ENCODE data around the gene POMT2. TPM values are rescaled to one million over a fixed set of nuclear protein-coding genes. Genes with fewer than 3 reads are reported as not detected.
A peak's percentile ranks its signal among the peaks of the same experiment; 100 is the strongest.
"Not testable (repeated sequence)": the region's sequence is repeated elsewhere in the genome, so short reads cannot be mapped to it uniquely, and the experiment has no call there.

POMT2 gene
- total and polyA plus RNA-seq, 9 donors = 11.7 to 25.9 (median 24.2) TPM

DNA sequence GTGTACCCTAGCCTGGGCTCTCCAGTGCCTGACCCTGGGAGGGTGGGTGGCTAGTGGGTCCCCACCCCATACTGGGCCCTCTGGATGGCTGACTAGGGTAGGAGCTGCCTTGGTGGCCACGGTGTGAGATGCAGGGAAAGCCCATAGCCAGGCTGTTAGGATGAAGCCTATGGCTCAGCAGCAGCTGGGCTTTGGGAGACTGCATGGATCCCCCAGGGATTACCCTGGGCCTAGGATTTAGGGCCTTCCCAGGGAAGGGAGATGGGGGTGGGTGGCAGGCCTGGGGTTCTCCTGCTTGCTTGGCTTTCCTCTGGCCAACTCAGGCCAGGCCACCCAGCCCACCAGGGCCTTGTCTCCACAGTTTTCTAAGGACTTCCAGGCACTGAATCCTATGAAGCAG is 6.4 kb upstream of the POMT2 start:
- H3K27ac ChIP-seq (ENCODE audit: low read length) = no peak overlapping the region
- WGBS (ENCODE audit: insufficient coverage) = 100% methylated on average over 1 of the region's 1 CpG

DNA sequence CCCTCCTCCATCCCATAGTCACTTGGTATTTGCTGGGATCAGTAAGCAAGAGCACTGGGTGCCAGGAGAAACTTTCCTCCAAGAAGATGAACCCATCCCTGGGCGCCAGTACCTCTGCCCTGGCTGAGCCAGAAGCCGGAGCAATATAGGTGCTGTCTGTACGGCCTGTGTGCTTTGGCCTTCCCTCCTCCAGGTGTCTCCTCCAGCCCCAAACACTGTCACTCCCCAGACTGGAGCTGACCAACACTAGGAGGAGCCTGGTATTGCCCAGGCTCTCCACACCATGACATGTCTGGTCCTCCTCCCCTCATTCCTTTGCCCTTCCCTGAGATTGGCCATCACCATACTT is 5.0 kb upstream of the POMT2 start:
- DNase-seq = no peak
- H3K4me1 ChIP-seq (ENCODE audit: control insufficient read depth, insufficient read depth, low read length) = peaks cover 8% of the 10 kb centered on the region
- H3K4me3 ChIP-seq (ENCODE audit: low read length) = no peak overlapping the region
- 85% methylated on average over 3 of the region's 3 CpGs for WGBS (ENCODE audit: insufficient coverage)
- no peaks in the 10 kb centered on the region for H3K27me3 ChIP-seq (ENCODE audit: control insufficient read depth, insufficient read depth, low read length)
- no peaks in the 10 kb centered on the region for H3K9me3 ChIP-seq (replicated peaks; ENCODE audit: control insufficient read depth, low read depth, low read length)
- no peak overlapping the region for H3K27ac ChIP-seq (ENCODE audit: low read length)
- H3K36me3 ChIP-seq (ENCODE audit: control insufficient read depth, insufficient read depth, low read length) = no peaks in the 10 kb centered on the region

More for the DNA sequence above, 6.4 kb upstream of the POMT2 start:
- Histone ChIP-seq H3K27me3 (ENCODE audit: control insufficient read depth, insufficient read depth, low read length) (no peaks in the 10 kb centered on the region), H3K36me3 (ENCODE audit: control insufficient read depth, insufficient read depth, low read length) (no peaks in the 10 kb centered on the region), H3K4me3 (ENCODE audit: low read length) (no peak overlapping the region), H3K9me3 (replicated peaks; ENCODE audit: control insufficient read depth, low read depth, low read length) (no peaks in the 10 kb centered on the region), H3K4me1 (ENCODE audit: control insufficient read depth, insufficient read depth, low read length) (peaks cover 6% of the 10 kb centered on the region)
- DNase-seq = no peak

DNA sequence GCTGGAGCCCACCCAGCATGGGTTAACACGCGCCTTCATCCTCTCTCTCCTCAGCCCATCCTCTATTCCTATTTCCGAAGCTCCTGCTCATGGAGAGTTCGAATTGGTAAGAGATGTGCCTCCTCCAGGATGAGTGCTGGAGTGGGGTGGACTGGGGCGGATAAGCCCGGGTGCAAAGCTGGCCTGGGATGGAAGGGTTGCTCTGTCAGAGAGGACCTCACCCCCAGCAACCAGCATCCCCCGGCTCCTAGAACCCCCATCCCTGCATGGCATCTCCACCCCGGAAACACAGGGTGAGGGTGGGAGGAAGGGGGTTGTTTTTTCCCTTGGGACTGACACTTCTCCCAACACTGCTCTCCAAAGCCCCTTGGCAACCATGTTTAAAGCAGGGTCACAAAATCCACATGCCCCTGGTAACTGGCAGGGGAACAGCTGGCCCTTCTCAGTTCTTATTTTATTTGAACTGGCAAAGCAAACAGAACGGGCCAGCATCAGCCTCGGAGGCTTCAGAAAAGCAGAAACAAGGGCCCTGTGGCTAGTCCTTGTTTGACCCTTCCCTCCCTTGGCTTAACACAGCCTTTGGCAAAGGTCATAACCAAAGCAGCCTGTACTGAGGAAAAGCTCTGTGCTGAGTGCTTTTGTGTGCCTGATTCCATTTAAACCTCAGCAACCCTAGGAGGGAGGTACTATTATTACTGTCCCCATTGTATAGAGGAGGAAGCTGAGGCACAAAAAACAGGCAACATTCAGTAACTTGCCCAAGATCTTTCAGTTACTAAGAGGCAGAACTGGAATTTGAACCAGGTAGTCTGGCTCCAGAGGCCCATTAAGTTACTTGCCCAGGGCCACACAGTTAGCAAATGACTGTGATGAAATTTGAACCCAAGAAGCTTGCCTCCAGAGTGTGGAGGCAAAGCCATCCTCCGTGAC is 4.4 kb upstream of the POMT2 start:
- H3K27me3 ChIP-seq (ENCODE audit: control insufficient read depth, insufficient read depth, low read length) = no peaks in the 10 kb centered on the region
- no peaks in the 10 kb centered on the region for H3K36me3 ChIP-seq (ENCODE audit: control insufficient read depth, insufficient read depth, low read length)
- 61% methylated on average over 2 of the region's 11 CpGs for WGBS (ENCODE audit: insufficient coverage)
- H3K4me1 ChIP-seq (ENCODE audit: control insufficient read depth, insufficient read depth, low read length) = peaks cover 9% of the 10 kb centered on the region
- no peak overlapping the region for H3K27ac ChIP-seq (ENCODE audit: low read length)
- no peak for DNase-seq
- no peak overlapping the region for H3K4me3 ChIP-seq (ENCODE audit: low read length)
- no peaks in the 10 kb centered on the region for H3K9me3 ChIP-seq (replicated peaks; ENCODE audit: control insufficient read depth, low read depth, low read length)

DNA sequence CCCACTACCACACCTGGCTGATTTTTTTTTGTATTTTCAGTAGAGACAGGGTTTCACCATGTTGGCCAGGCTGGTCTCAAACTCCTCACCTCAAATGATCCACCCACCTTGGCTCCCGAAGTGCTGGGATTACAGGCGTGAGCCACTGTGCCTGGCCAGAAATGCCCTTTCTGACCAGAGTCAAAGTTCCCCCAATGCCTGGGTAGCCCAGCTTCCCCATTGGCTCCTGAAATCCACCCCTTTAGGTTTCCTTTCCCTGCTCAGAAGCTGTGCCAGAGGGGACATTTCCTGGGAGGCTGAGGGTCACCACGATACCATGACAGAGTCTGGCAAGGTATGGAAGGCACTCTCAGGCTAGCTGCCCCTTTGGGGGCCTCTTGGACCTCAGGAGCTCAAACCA is 3.6 kb upstream of the POMT2 start:
- WGBS (ENCODE audit: insufficient coverage) = 57% methylated on average over 1 of the region's 3 CpGs
- DNase-seq = no peak
- no peak overlapping the region for H3K4me3 ChIP-seq (ENCODE audit: low read length)
- H3K27ac ChIP-seq (ENCODE audit: low read length) = no peak overlapping the region
- no peaks in the 10 kb centered on the region for H3K36me3 ChIP-seq (ENCODE audit: control insufficient read depth, insufficient read depth, low read length)
- peaks cover 16% of the 10 kb centered on the region for H3K4me1 ChIP-seq (ENCODE audit: control insufficient read depth, insufficient read depth, low read length)
- no peaks in the 10 kb centered on the region for H3K27me3 ChIP-seq (ENCODE audit: control insufficient read depth, insufficient read depth, low read length)
- H3K9me3 ChIP-seq (replicated peaks; ENCODE audit: control insufficient read depth, low read depth, low read length) = no peaks in the 10 kb centered on the region

DNA sequence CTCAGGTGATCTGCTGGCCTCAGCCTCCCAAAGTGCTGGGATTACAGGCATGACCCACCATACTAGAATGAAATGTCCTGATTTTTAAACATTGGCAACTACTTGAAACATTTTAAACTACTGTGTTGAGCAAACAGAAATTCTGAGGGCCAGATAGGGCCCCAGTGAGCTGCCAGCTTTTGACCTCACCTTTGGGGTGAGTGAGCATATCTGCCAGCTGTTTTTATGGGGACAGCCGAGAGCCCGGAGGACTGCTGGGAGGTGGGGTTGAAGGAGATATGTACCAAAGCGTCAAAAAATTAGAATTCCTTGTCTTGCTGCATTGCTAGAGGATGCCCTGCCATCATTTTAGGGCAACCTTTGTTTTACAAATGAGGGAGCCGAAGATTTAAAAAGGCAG is 2.9 kb upstream of the POMT2 start:
- Histone ChIP-seq H3K27ac (ENCODE audit: low read length) (no peak overlapping the region), H3K9me3 (replicated peaks; ENCODE audit: control insufficient read depth, low read depth, low read length) (no peaks in the 10 kb centered on the region), H3K36me3 (ENCODE audit: control insufficient read depth, insufficient read depth, low read length) (no peaks in the 10 kb centered on the region), H3K4me1 (ENCODE audit: control insufficient read depth, insufficient read depth, low read length) (peaks cover 18% of the 10 kb centered on the region), H3K27me3 (ENCODE audit: control insufficient read depth, insufficient read depth, low read length) (no peaks in the 10 kb centered on the region), H3K4me3 (ENCODE audit: low read length) (no peak overlapping the region)
- WGBS (ENCODE audit: insufficient coverage) = 80% methylated on average over 3 of the region's 4 CpGs
- DNase-seq = no peak

DNA sequence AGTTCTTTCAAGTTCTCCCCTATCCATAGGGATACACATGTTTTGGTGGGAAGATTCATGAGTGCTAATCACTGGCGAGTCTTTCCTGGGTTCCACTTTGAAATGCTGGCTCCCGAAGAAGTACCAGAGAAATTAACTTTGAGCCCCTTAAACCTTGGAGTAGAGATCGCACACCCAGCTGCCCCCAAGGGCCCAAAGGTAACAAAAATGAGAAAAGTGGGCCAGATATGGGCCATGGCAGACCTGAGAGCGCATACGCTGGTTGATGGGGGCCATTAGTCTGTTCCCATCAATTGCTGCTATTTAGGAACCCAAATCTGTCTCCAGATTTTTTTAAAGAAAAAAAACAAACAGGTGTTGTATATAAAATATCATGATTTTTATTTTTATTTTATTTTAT is 2.3 kb upstream of the POMT2 start:
- Histone ChIP-seq H3K27me3 (ENCODE audit: control insufficient read depth, insufficient read depth, low read length) (no peaks in the 10 kb centered on the region), H3K9me3 (replicated peaks; ENCODE audit: control insufficient read depth, low read depth, low read length) (no peaks in the 10 kb centered on the region), H3K4me1 (ENCODE audit: control insufficient read depth, insufficient read depth, low read length) (peaks cover 18% of the 10 kb centered on the region), H3K4me3 (ENCODE audit: low read length) (no peak overlapping the region), H3K27ac (ENCODE audit: low read length) (no peak overlapping the region), H3K36me3 (ENCODE audit: control insufficient read depth, insufficient read depth, low read length) (no peaks in the 10 kb centered on the region)
- no peak for DNase-seq
- WGBS (ENCODE audit: insufficient coverage) = 96% methylated on average over 5 of the region's 5 CpGs

- WGBS (ENCODE audit: insufficient coverage) = 21% methylated on average over 2 of the region's 5 CpGs
- H3K27ac ChIP-seq (ENCODE audit: low read length) = peak overlapping the region; percentile 95
Observed at GRCh38 chr14:77322250-77322902, 1.7 kb upstream of the POMT2 start.

GRCh38 chr14:77319422-77319821 is 1.3 kb downstream of the POMT2 start:
- H3K27me3 ChIP-seq (ENCODE audit: control insufficient read depth, insufficient read depth, low read length) = no peaks in the 10 kb centered on the region
- H3K27ac ChIP-seq (ENCODE audit: low read length) = no peak overlapping the region
- peak; percentile 33 for DNase-seq
- no peak overlapping the region for H3K4me3 ChIP-seq (ENCODE audit: low read length)
- 36% methylated on average over 4 of the region's 5 CpGs for WGBS (ENCODE audit: insufficient coverage)
- no peaks in the 10 kb centered on the region for H3K9me3 ChIP-seq (replicated peaks; ENCODE audit: control insufficient read depth, low read depth, low read length)
- H3K36me3 ChIP-seq (ENCODE audit: control insufficient read depth, insufficient read depth, low read length) = no peaks in the 10 kb centered on the region
- peaks cover 47% of the 10 kb centered on the region for H3K4me1 ChIP-seq (ENCODE audit: control insufficient read depth, insufficient read depth, low read length)

More at GRCh38 chr14:77322250-77322902, 1.7 kb upstream of the POMT2 start:
- no peak for DNase-seq
- Histone ChIP-seq H3K36me3 (ENCODE audit: control insufficient read depth, insufficient read depth, low read length) (no peaks in the 10 kb centered on the region), H3K27me3 (ENCODE audit: control insufficient read depth, insufficient read depth, low read length) (no peaks in the 10 kb centered on the region), H3K4me3 (ENCODE audit: low read length) (peak overlapping the region; percentile 59), H3K4me1 (ENCODE audit: control insufficient read depth, insufficient read depth, low read length) (peaks cover 19% of the 10 kb centered on the region), H3K9me3 (replicated peaks; ENCODE audit: control insufficient read depth, low read depth, low read length) (no peaks in the 10 kb centered on the region)

- H3K27me3 ChIP-seq (ENCODE audit: control insufficient read depth, insufficient read depth, low read length); H3K4me3 ChIP-seq (ENCODE audit: low read length); DNase-seq; H3K36me3 ChIP-seq (ENCODE audit: control insufficient read depth, insufficient read depth, low read length); H3K27ac ChIP-seq (ENCODE audit: low read length); H3K9me3 ChIP-seq (replicated peaks; ENCODE audit: control insufficient read depth, low read depth, low read length): not testable (repeated sequence)
- H3K4me1 ChIP-seq (ENCODE audit: control insufficient read depth, insufficient read depth, low read length) = peaks cover 54% of the 10 kb centered on the region
- 77% methylated on average over 6 of the region's 11 CpGs for WGBS (ENCODE audit: insufficient coverage)
Observed at GRCh38 chr14:77318756-77319155, 1.9 kb downstream of the POMT2 start.

- Histone ChIP-seq H3K27me3 (ENCODE audit: control insufficient read depth, insufficient read depth, low read length) (no peaks in the 10 kb centered on the region), H3K9me3 (replicated peaks; ENCODE audit: control insufficient read depth, low read depth, low read length) (no peaks in the 10 kb centered on the region), H3K4me1 (ENCODE audit: control insufficient read depth, insufficient read depth, low read length) (peaks cover 56% of the 10 kb centered on the region), H3K27ac (ENCODE audit: low read length) (no peak overlapping the region), H3K36me3 (ENCODE audit: control insufficient read depth, insufficient read depth, low read length) (no peaks in the 10 kb centered on the region), H3K4me3 (ENCODE audit: low read length) (no peak overlapping the region)
- DNase-seq = no peak
- WGBS (ENCODE audit: insufficient coverage) = 80% methylated on average over 1 of the region's 5 CpGs
Observed at GRCh38 chr14:77318006-77318553, 2.6 kb downstream of the POMT2 start.

All from muscle of leg (tissue), 11 donors.